SK-N-MC (cell line): Measurements from ENCODE around the gene NOP9.

ENCODE experiments used
- DNase-seq: peaks from one replicate; pipeline ENCODE4 v3.0.0-alpha.2; 2011; ENCODE audit warnings: low read depth, low spot score
- H3K27ac ChIP-seq: fragments of 200-600 bp; sonication (generic); 2 replicates; pipeline ENCODE4 v1.5.1; 2016; ENCODE audit warnings: mixed run types
- H3K36me3 ChIP-seq: fragments of 200-600 bp; sonication (generic); 2 replicates; pipeline ENCODE4 v1.6.1; 2017; ENCODE audit warnings: antibody characterized with exemption, low read length, mixed read lengths; ENCODE audit not compliant: insufficient read depth
- H3K4me3 ChIP-seq: fragments of 200-600 bp; sonication (generic); 2 replicates; pipeline ENCODE4 v1.5.1; 2016
- H3K9ac ChIP-seq: fragments of 200-600 bp; sonication (generic); 2 replicates; pipeline ENCODE4 v1.8.0; 2017; ENCODE audit warnings: mixed run types, mixed read lengths; ENCODE audit not compliant: insufficient read length
- H3K9me3 ChIP-seq: fragments of 200-600 bp; sonication (generic); 2 replicates; pipeline ENCODE4 v1.6.1; 2017; ENCODE audit warnings: low read depth, mild to moderate bottlenecking, antibody characterized with exemption, low read length, moderate library complexity, mixed read lengths
- EZH2 ChIP-seq: fragments of 200-600 bp; sonication (generic); IDR thresholded peaks from one replicate; pipeline ENCODE4 v1.6.1; 2017; ENCODE audit warnings: antibody characterized with exemption
- FOXP2 ChIP-seq: optimal IDR thresholded peaks from 2 replicates; pipeline ENCODE3; 2011; ENCODE audit warnings: mild to moderate bottlenecking, moderate library complexity; ENCODE audit not compliant: insufficient read depth; ENCODE audit errors: extremely low read length, control extremely low read depth
- POLR2AphosphoS5 ChIP-seq: IDR thresholded peaks from 2 replicates; pipeline ENCODE4 v1.6.1; 2012; ENCODE audit warnings: mild to moderate bottlenecking, low read depth, low read length, borderline replicate concordance

The NOP9 gene

GRCh38 chr14:24308342-24309124, 8.9 kb downstream of the NOP9 start:
- no peaks in the 10 kb centered on the region for H3K9me3 ChIP-seq
- no peak overlapping the region for H3K4me3 ChIP-seq
- H3K36me3 ChIP-seq, result peaks cover 32% of the 10 kb centered on the region
- no peak overlapping the region for H3K9ac ChIP-seq
- DNase-seq, result no peak
- TF ChIP-seq EZH2 (no peak), FOXP2 (no peak), POLR2AphosphoS5 (no peak)
- H3K27ac ChIP-seq, result no peak overlapping the region

GRCh38 chr14:24309538-24310264, 10.1 kb downstream of the NOP9 start, which contains the start of gene LTB4R2:
TSS of gene LTB4R2 (plus strand) at chr14:24310140. CDS start at chr14:24310665, 525 bp downstream.
- DNase-seq, result no peak
- no peaks in the 10 kb centered on the region for H3K9me3 ChIP-seq
- H3K9ac ChIP-seq, result no peak within 1 kb of the TSS
- no peak within 1 kb of the TSS for H3K27ac ChIP-seq
- H3K4me3 ChIP-seq, result no peak within 1 kb of the TSS
- TF ChIP-seq EZH2 (no peak), POLR2AphosphoS5 (no peak), FOXP2 (no peak)
- peaks cover 21% of the 10 kb centered on the region; the same call in 1 of the 2 replicates for H3K36me3 ChIP-seq

GRCh38 chr14:24310265-24310645, 10.6 kb downstream of the NOP9 start:
- Histone ChIP-seq H3K9ac (no peak overlapping the region), H3K9me3 (no peaks in the 10 kb centered on the region), H3K4me3 (no peak overlapping the region), H3K27ac (no peak overlapping the region), H3K36me3 (peaks cover 15% of the 10 kb centered on the region; the same call in 1 of the 2 replicates)
- TF ChIP-seq EZH2 (no peak), POLR2AphosphoS5 (no peak), FOXP2 (no peak)
- no peak for DNase-seq

- TF ChIP-seq EZH2 (no peak), POLR2AphosphoS5 (no peak), FOXP2 (no peak)
- no peak within 1 kb of the TSS for H3K9ac ChIP-seq
- no peak within 1 kb of the TSS for H3K27ac ChIP-seq
- H3K4me3 ChIP-seq, result no peak within 1 kb of the TSS
- H3K9me3 ChIP-seq, result no peaks in the 10 kb centered on the region
- H3K36me3 ChIP-seq, result peaks cover 9% of the 10 kb centered on the region; the same call in 1 of the 2 replicates
- no peak for DNase-seq
These were observed 11.3 kb downstream of the NOP9 start, which contains the start of gene LTB4R for GRCh38 chr14:24310646-24311604. TSS of gene LTB4R (plus strand) at chr14:24311502. CDS start at chr14:24315652, 4,150 bp downstream.

- Histone ChIP-seq H3K27ac (no peak overlapping the region), H3K9me3 (no peaks in the 10 kb centered on the region), H3K36me3 (0 out of 2 replicates have a peak, but pooled peaks cover under 1% of the 10 kb centered on the region), H3K9ac (no peak overlapping the region), H3K4me3 (no peak overlapping the region)
- TF ChIP-seq FOXP2 (no peak), POLR2AphosphoS5 (no peak), EZH2 (no peak)
- no peak for DNase-seq
These were observed 12.4 kb downstream of the NOP9 start for GRCh38 chr14:24311837-24312615.

GRCh38 chr14:24312736-24313507, 13.3 kb downstream of the NOP9 start:
- no peak for DNase-seq
- Histone ChIP-seq H3K27ac (no peak overlapping the region), H3K4me3 (no peak overlapping the region), H3K36me3 (no peaks in the 10 kb centered on the region), H3K9ac (no peak overlapping the region), H3K9me3 (no peaks in the 10 kb centered on the region)
- no peak for TF ChIP-seq FOXP2
- 0 out of 2 replicates have a peak, but pooled peaks have one; percentile 20 for TF ChIP-seq POLR2AphosphoS5

- H3K36me3 ChIP-seq, result no peaks in the 10 kb centered on the region
- no peak for DNase-seq
- H3K4me3 ChIP-seq, result no peak overlapping the region
- no peaks in the 10 kb centered on the region for H3K9me3 ChIP-seq
- H3K27ac ChIP-seq, result no peak overlapping the region
- no peak overlapping the region for H3K9ac ChIP-seq
- TF ChIP-seq FOXP2 (no peak), POLR2AphosphoS5 (no peak), EZH2 (no peak)
These were observed 14.3 kb downstream of the NOP9 start for GRCh38 chr14:24313913-24314312.
